Uterus (tissue), 2 donors: ENCODE results near the gene DPF3.

Experiments used
- POLR2A ChIP-seq, 2 donors: fragments of 450-650 bp; IDR thresholded peaks; one replicate each; pipeline ENCODE4 v1.6.1; 2016; ENCODE audit warnings: antibody characterized with exemption in 2 of 2, mild to moderate bottlenecking in 1 of 2, moderate library complexity in 1 of 2
- TF ChIP-seq, protein P1 (sequence below), 4 experiments: fragments of 200-600 bp in 2 of 4; fragments of 450-650 bp in 2 of 4; sonication (generic) in 2 of 4; IDR thresholded peaks; one replicate each; pipeline ENCODE4 v1.5.1; 2016 to 2019; ENCODE audit warnings: antibody characterized with exemption in 4 of 4, mild to moderate bottlenecking in 2 of 4, moderate library complexity in 1 of 4

DNA sequence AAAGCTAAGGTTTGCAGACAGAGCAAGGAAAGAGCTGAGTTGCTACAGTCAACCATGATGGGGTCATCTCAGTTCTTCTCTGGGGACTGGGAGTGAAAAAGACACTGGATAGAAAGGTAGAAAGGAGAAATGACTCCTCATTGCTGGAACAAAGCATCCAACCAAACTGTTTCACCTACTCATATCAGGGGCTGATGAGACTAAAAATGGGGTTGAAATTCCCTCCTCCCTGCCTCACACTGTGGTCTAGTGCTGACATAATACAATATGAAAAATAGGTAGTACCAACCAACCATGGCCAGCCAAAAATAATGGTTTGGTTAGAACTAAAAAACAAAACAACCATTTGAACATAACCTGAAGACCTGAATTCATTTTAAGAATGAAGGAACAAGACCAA lies 220.7 kb downstream of the DPF3 start:
- TF ChIP-seq, protein P1, sequence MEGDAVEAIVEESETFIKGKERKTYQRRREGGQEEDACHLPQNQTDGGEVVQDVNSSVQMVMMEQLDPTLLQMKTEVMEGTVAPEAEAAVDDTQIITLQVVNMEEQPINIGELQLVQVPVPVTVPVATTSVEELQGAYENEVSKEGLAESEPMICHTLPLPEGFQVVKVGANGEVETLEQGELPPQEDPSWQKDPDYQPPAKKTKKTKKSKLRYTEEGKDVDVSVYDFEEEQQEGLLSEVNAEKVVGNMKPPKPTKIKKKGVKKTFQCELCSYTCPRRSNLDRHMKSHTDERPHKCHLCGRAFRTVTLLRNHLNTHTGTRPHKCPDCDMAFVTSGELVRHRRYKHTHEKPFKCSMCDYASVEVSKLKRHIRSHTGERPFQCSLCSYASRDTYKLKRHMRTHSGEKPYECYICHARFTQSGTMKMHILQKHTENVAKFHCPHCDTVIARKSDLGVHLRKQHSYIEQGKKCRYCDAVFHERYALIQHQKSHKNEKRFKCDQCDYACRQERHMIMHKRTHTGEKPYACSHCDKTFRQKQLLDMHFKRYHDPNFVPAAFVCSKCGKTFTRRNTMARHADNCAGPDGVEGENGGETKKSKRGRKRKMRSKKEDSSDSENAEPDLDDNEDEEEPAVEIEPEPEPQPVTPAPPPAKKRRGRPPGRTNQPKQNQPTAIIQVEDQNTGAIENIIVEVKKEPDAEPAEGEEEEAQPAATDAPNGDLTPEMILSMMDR (IDR thresholded peaks at IDR 0.05) = no peak
- no peak for TF ChIP-seq POLR2A (IDR thresholded peaks at IDR 0.05)
